SH-SY5Y (cell line): ENCODE data around the gene DHDDS.

Experiments
- GATA2 ChIP-seq: IDR thresholded peaks from 2 replicates; pipeline ENCODE4 v1.6.1; 2011; ENCODE audit warnings: mild to moderate bottlenecking, low read depth, low read length
- GATA3 ChIP-seq: IDR thresholded peaks from 2 replicates; pipeline ENCODE4 v1.6.1; 2011; ENCODE audit warnings: low read depth, mild to moderate bottlenecking, low read length, moderate library complexity

GRCh38 chr1:26418865-26419349 is 13.2 kb upstream of the DHDDS start:
- TF ChIP-seq GATA2 (no peak), GATA3 (no peak)
